ENCODE measurements around the gene DMRTC1B.
"Not testable (repeated sequence)": the region's sequence is repeated elsewhere in the genome, so short reads cannot be mapped to it uniquely, and the experiment has no call there.

DNA sequence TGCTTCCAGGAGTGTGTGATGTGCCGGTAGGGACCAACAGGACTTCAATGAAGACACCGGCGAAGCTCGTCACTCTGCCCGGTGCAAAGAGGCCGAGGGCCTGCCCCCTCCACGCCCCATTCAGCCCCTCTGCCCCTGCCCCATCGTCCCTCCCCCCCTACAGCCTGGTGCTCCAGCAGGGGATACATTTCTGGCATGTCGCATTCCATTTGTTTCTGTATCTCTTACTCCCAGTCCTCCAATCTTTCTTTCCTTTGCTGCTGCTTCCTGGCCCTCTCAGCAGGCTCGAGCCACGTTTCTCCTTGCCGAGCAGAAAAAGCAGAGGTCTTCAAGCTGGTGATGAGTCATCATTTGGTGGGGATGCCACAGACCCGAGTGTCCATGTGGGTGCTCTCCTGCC lies 31.4 kb downstream of the DMRTC1B start, which contains the start of gene FAM236D:
- not testable (repeated sequence) for TF ChIP-seq RAD21 (IDR thresholded peaks at IDR 0.05; ENCODE audit: low read depth); CEBPB (IDR thresholded peaks at IDR 0.05); REST (IDR thresholded peaks at IDR 0.05; ENCODE audit: low read depth); MAX (IDR thresholded peaks at IDR 0.05)
